Common myeloid progenitor, CD34-positive (primary cell): ENCODE data around the gene PRKAG1. TPM values are rescaled to one million over a fixed set of nuclear protein-coding genes. Genes with fewer than 3 reads are reported as not detected.
A peak's percentile ranks its signal among the peaks of the same experiment; 100 is the strongest.
"Not testable (repeated sequence)": the region's sequence is repeated elsewhere in the genome, so short reads cannot be mapped to it uniquely, and the experiment has no call there.

ENCODE experiments used
- CTCF ChIA-PET: fragments of 350-600 bp; sonication (Branson Sonifier 250); formaldehyde crosslinking; loops from one replicate; lab custom pipeline; 2021; ENCODE audit warnings: antibody characterized with exemption; lab: Charles Lee
- POLR2A ChIA-PET: fragments of 350-600 bp; sonication (Branson Sonifier 250); formaldehyde crosslinking; loops from one replicate; lab custom pipeline; 2021; ENCODE audit warnings: antibody characterized with exemption; lab: Charles Lee
- DNase-seq, 3 donors: peaks; one replicate each; pipeline versions ENCODE4 v3.0.0 to v3.0.0-alpha.2; 2013
- H3K27ac ChIP-seq, 2 experiments: 1 replicate in 1 of 2; 2 replicates in 1 of 2; pipeline ENCODE4 v1.7.0; 2013; ENCODE audit warnings: inconsistent platforms in 2 of 2, low read length in 2 of 2, mild to moderate bottlenecking in 2 of 2, low read depth in 1 of 2, moderate library complexity in 1 of 2; ENCODE audit not compliant: severe bottlenecking in 2 of 2, insufficient read depth in 1 of 2, poor library complexity in 1 of 2
- H3K27me3 ChIP-seq, 5 experiments: replicated peaks in 2 of 5; 1 replicate in 3 of 5; 2 replicates in 2 of 5; pipeline versions ENCODE4 v1.6.1 to v1.7.0; 2013; ENCODE audit warnings: low read length in 4 of 5, mild to moderate bottlenecking in 2 of 5, moderate library complexity in 2 of 5, inconsistent platforms in 1 of 5; ENCODE audit not compliant: insufficient read depth in 5 of 5, control insufficient read depth in 4 of 5
- H3K36me3 ChIP-seq, 4 experiments: 1 replicate in 2 of 4; 2 replicates in 2 of 4; pipeline versions ENCODE4 v1.6.1 to v1.7.0; 2013; ENCODE audit warnings: low read length in 3 of 4, control low read depth in 1 of 4, mild to moderate bottlenecking in 1 of 4; ENCODE audit not compliant: control insufficient read depth in 4 of 4, insufficient read depth in 4 of 4
- H3K4me1 ChIP-seq, 4 experiments: 1 replicate in 3 of 4; 2 replicates in 1 of 4; pipeline versions ENCODE4 v1.6.1 to v1.7.1; 2013; ENCODE audit warnings: low read length in 3 of 4, mild to moderate bottlenecking in 3 of 4, control low read depth in 1 of 4, inconsistent platforms in 1 of 4, moderate library complexity in 1 of 4; ENCODE audit not compliant: control insufficient read depth in 4 of 4, insufficient read depth in 4 of 4; ENCODE audit errors: control extremely low read depth in 1 of 4
- H3K4me3 ChIP-seq, 7 experiments: 1 replicate in 4 of 7; 2 replicates in 3 of 7; pipeline versions ENCODE4 v1.5.1 to v1.7.0; 2013; ENCODE audit warnings: mild to moderate bottlenecking in 7 of 7, low read length in 6 of 7, moderate library complexity in 6 of 7, inconsistent platforms in 2 of 7, low read depth in 2 of 7, control low read depth in 1 of 7; ENCODE audit not compliant: insufficient read depth in 4 of 7, control insufficient read depth in 1 of 7; ENCODE audit errors: extremely low read depth in 1 of 7
- H3K9me3 ChIP-seq, 5 experiments: 1 replicate in 4 of 5; 2 replicates in 1 of 5; pipeline versions ENCODE4 v1.6.1 to v1.7.1; 2013; ENCODE audit warnings: low read length in 4 of 5, mild to moderate bottlenecking in 2 of 5, inconsistent platforms in 1 of 5, low read depth in 1 of 5, moderate library complexity in 1 of 5; ENCODE audit not compliant: control insufficient read depth in 4 of 5, insufficient read depth in 2 of 5; ENCODE audit errors: control extremely low read depth in 1 of 5
- WGBS: methylation state at CpG from one replicate; pipeline ENCODE4 v1.1.5; 2013; ENCODE audit not compliant: insufficient coverage; 5-methylcytosine and 5-hydroxymethylcytosine counted together
- polyA plus RNA-seq: library from polyadenylated mRNA; unstranded; fragments of 120-200 nt; gene quantifications from one replicate; pipeline ENCODE4 v1.2.1, GENCODE V29; 2013

The PRKAG1 gene
- polyA plus RNA-seq: 53.0 TPM

- ChIA-PET CTCF (interaction anchor here (1.2 to 11.0 kb wide), 9 partner anchors 9 to 41 kb away, joined by 4 to 271 read pairs (median 16); partner anchors contain the start of genes DDN and WNT1), POLR2A (interaction anchor here (0.6 to 6.0 kb wide), 6 partner anchors 9 to 249 kb away, joined by 3 to 104 read pairs (median 4); partner anchors contain the start of gene DDN)
- peaks cover 8 to 27% (median 20%) of the 10 kb centered on the region in 4 experiments for H3K36me3 ChIP-seq
These were observed at the start of gene PRKAG1 for GRCh38 chr12:49018261-49019119. TSS of gene PRKAG1 (minus strand) at chr12:49018776. CDS start at chr12:49018740, 36 bp downstream.

GRCh38 chr12:49066120-49066519 is 47.5 kb upstream of the PRKAG1 start:
- H3K4me3 ChIP-seq: no peak overlapping the region
- 95% methylated on average over 4 of the region's 4 CpGs for WGBS
- no peak overlapping the region for H3K27ac ChIP-seq
- H3K27me3 ChIP-seq: no peaks in the 10 kb centered on the region
- POLR2A ChIA-PET: no interaction called here
- H3K4me1 ChIP-seq: peaks cover 3 to 30% (median 18%) of the 10 kb centered on the region in 4 experiments
- DNase-seq: no peak
- H3K9me3 ChIP-seq: no peaks in the 10 kb centered on the region
- CTCF ChIA-PET: interaction anchor here (0.7 to 15.0 kb wide), 9 partner anchors 11 to 93 kb away, joined by 3 to 326 read pairs (median 4); partner anchors contain the start of genes DHH and LMBR1L
- H3K36me3 ChIP-seq: peaks cover 0 to 18% (median 0%) of the 10 kb centered on the region in 4 experiments

More at GRCh38 chr12:49018261-49019119, at the start of gene PRKAG1:
- DNase-seq: peak; percentile 100
- Histone ChIP-seq H3K4me3 (peak within 1 kb of the TSS; percentile 83 to 97 (median 89)), H3K27me3 (no peaks in the 10 kb centered on the region), H3K9me3 (no peaks in the 10 kb centered on the region), H3K4me1 (peaks cover 7 to 33% (median 28%) of the 10 kb centered on the region in 4 experiments), H3K27ac (peak within 1 kb of the TSS; percentile 97 to 98)
- under 1% methylated on average over 41 of the region's 59 CpGs for WGBS

- Histone ChIP-seq H3K9me3 (no peaks in the 10 kb centered on the region), H3K4me1 (peaks cover 3 to 21% (median 17%) of the 10 kb centered on the region in 4 experiments), H3K4me3 (no peak overlapping the region), H3K36me3 (peaks cover 0 to 18% (median 0%) of the 10 kb centered on the region in 4 experiments), H3K27me3 (no peaks in the 10 kb centered on the region), H3K27ac (no peak overlapping the region)
- 100% methylated on average over 1 of the region's 5 CpGs for WGBS
- POLR2A ChIA-PET: interaction anchor here (0.7 kb wide), 1 partner anchor 30 kb away, joined by 4 read pairs; the partner anchor contains the start of gene DHH
- CTCF ChIA-PET: interaction anchor here (0.7 to 15.0 kb wide), 13 partner anchors 9 to 278 kb away, joined by 3 to 326 read pairs (median 4); partner anchors contain the start of genes DDN, DHH, LMBR1L and TUBA1B
- DNase-seq: no peak
These were observed 46.2 kb upstream of the PRKAG1 start for GRCh38 chr12:49064767-49065152.

GRCh38 chr12:49061916-49062315 is 43.3 kb upstream of the PRKAG1 start:
- POLR2A ChIA-PET: not testable (repeated sequence)

GRCh38 chr12:49061157-49061650 is 42.6 kb upstream of the PRKAG1 start:
- peaks cover 0 to 15% (median 0%) of the 10 kb centered on the region in 4 experiments for H3K36me3 ChIP-seq
- no peak for DNase-seq
- H3K27me3 ChIP-seq: no peaks in the 10 kb centered on the region
- 8% methylated on average over 14 of the region's 16 CpGs for WGBS
- no peaks in the 10 kb centered on the region for H3K9me3 ChIP-seq
- POLR2A ChIA-PET: no interaction called here
- H3K27ac ChIP-seq: peak overlapping the region; percentile 95 to 99
- H3K4me3 ChIP-seq: peak overlapping the region; percentile 89 to 98 (median 95)
- CTCF ChIA-PET: interaction anchor here (12.7 to 15.0 kb wide), 2 partner anchors 21 to 40 kb away, joined by 285 to 326 read pairs; partner anchors contain the start of genes DHH and LMBR1L
- H3K4me1 ChIP-seq: peaks cover 23 to 47% (median 40%) of the 10 kb centered on the region in 4 experiments

More at GRCh38 chr12:49061916-49062315, 43.3 kb upstream of the PRKAG1 start:
- H3K27ac ChIP-seq, DNase-seq, H3K27me3 ChIP-seq, H3K9me3 ChIP-seq: not testable (repeated sequence)
- Histone ChIP-seq H3K4me1 (peaks cover 16 to 39% (median 33%) of the 10 kb centered on the region in 4 experiments), H3K4me3 (peak overlapping the region in 1 of 7 experiments; percentile 95), H3K36me3 (peaks cover 0 to 20% (median 0%) of the 10 kb centered on the region in 4 experiments)
- CTCF ChIA-PET: interaction anchor here (1.2 to 15.0 kb wide), 4 partner anchors 20 to 68 kb away, joined by 3 to 326 read pairs (median 145); partner anchors contain the start of genes DHH and LMBR1L
- WGBS: 98% methylated on average over 14 of the region's 17 CpGs

- POLR2A ChIA-PET: interaction anchor here (0.5 to 0.6 kb wide), 3 partner anchors 71 to 175 kb away, joined by 3 to 4 read pairs (median 4); no protein-coding TSS in a partner anchor
- Histone ChIP-seq H3K36me3 (peaks cover 0 to 10% (median 0%) of the 10 kb centered on the region in 4 experiments), H3K9me3 (no peaks in the 10 kb centered on the region), H3K27me3 (no peaks in the 10 kb centered on the region), H3K4me1 (peaks cover 29 to 54% (median 47%) of the 10 kb centered on the region in 4 experiments), H3K4me3 (peak within 1 kb of the TSS; percentile 89 to 98 (median 95)), H3K27ac (peak within 1 kb of the TSS; percentile 95 to 99)
- DNase-seq: peak; percentile 97 to 99 (median 98)
- CTCF ChIA-PET: interaction anchor here (2.4 to 2.6 kb wide), 2 partner anchors 7 to 17 kb away, joined by 6 to 10 read pairs; no protein-coding TSS in a partner anchor
- 0% methylated on average over 60 of the region's 74 CpGs for WGBS
These were observed 41.9 kb upstream of the PRKAG1 start, which contains the start of gene KMT2D for GRCh38 chr12:49060237-49061156. TSS of gene KMT2D (minus strand) at chr12:49060794. CDS start at chr12:49055324, 5,470 bp downstream.
